ENCODE measurements around the gene GCC2.
"Not testable (repeated sequence)": the region's sequence is repeated elsewhere in the genome, so short reads cannot be mapped to it uniquely, and the experiment has no call there.

GCC2 gene

GRCh38 chr2:108441712-108442111 lies 7.3 kb upstream of the GCC2 start:
- in situ Hi-C loops (cut with MboI; ENCODE audit: low pct_unique_long_range_greater_than_20kb, low sequenced_read_pairs) = no loop called here
- DNase-seq = no peak

- peak; percentile 86 for DNase-seq
- in situ Hi-C loops (cut with MboI; ENCODE audit: low pct_unique_long_range_greater_than_20kb, low sequenced_read_pairs) = no loop called here
Measured at GRCh38 chr2:108444941-108445840, 3.8 kb upstream of the GCC2 start.

DNA sequence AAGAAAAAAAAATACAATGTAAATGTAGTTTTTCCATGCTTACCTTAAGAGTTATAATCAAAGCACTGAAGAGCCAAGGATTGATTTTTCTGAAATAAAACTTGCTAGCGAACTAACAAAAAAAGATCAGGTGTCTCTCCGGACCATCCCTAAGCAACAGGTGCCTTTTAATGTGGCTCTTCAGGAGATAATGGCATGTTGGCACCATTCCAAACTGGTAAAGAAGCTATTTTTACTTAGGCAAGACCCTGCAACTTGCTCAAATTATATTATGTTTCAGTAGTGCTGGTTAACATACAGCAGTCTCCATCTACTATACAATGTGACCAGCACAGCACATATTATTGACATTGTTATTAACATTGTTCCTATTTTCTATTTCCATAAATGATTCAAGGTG lies 2.3 kb upstream of the GCC2 start:
- no peak for DNase-seq

GRCh38 chr2:108447947-108448677 lies 894 bp upstream of the GCC2 start:
- in situ Hi-C loops (cut with MboI; ENCODE audit: low pct_unique_long_range_greater_than_20kb, low sequenced_read_pairs) = no loop called here
- DNase-seq = no peak

More for the DNA sequence above, 2.3 kb upstream of the GCC2 start:
- in situ Hi-C loops (cut with MboI; ENCODE audit: low pct_unique_long_range_greater_than_20kb, low sequenced_read_pairs) = no loop called here

DNA sequence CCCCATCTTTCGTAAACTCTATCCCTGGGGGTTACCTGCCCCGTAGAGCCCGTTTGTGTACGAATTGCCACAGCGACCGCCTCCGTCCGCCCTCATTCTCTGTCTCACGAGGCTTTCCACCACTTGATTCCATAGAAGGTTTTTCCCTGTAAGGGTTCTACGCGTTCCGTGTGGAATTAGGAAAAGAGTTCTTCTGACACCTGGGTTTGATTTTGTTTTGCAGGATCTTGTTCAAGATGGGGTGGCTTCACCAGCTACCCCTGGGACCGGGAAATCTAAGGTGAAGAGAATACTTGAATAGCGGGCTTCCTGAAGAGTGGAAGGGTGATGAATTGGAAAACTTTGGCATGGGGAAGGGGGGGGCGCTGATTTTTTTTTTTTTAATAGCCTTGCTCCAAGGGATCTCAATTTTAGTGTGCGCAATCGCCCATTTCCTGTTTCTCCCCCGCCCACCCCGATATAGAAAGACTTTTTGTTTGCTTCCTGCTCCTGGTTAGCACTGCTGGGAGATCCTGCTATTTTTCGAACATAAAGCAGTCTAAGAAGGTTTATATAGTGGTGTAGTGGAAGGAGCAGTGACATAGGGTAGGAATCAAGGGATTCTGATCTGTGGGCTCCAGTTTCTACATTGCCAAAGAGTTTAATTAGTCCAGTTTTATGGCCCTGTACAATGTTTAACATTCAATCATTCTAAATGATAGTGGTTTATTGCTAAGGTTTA lies 564 bp downstream of the GCC2 start:
- DNase-seq = no peak
- in situ Hi-C loops (cut with MboI; ENCODE audit: low pct_unique_long_range_greater_than_20kb, low sequenced_read_pairs) = no loop called here

GRCh38 chr2:108450863-108451262 lies 1.9 kb downstream of the GCC2 start:
- no peak for DNase-seq
- in situ Hi-C loops (cut with MboI; ENCODE audit: low pct_unique_long_range_greater_than_20kb, low sequenced_read_pairs) = no loop called here

- no peak for DNase-seq
- in situ Hi-C loops (cut with MboI; ENCODE audit: low pct_unique_long_range_greater_than_20kb, low sequenced_read_pairs) = no loop called here
Measured at GRCh38 chr2:108451976-108452375, 3.0 kb downstream of the GCC2 start.

GRCh38 chr2:108453530-108453929 lies 4.5 kb downstream of the GCC2 start:
- in situ Hi-C loops (cut with MboI; ENCODE audit: low pct_unique_long_range_greater_than_20kb, low sequenced_read_pairs); DNase-seq: not testable (repeated sequence)

GRCh38 chr2:108454440-108454839 lies 5.4 kb downstream of the GCC2 start:
- in situ Hi-C loops (cut with MboI; ENCODE audit: low pct_unique_long_range_greater_than_20kb, low sequenced_read_pairs) = no loop called here
- DNase-seq = no peak

GRCh38 chr2:108455571-108455970 lies 6.6 kb downstream of the GCC2 start:
- in situ Hi-C loops (cut with MboI; ENCODE audit: low pct_unique_long_range_greater_than_20kb, low sequenced_read_pairs) = no loop called here
- DNase-seq = no peak

GRCh38 chr2:108458082-108458481 lies 9.1 kb downstream of the GCC2 start:
- in situ Hi-C loops (cut with MboI; ENCODE audit: low pct_unique_long_range_greater_than_20kb, low sequenced_read_pairs) = no loop called here
- DNase-seq = no peak

- DNase-seq = no peak
- in situ Hi-C loops (cut with MboI; ENCODE audit: low pct_unique_long_range_greater_than_20kb, low sequenced_read_pairs) = no loop called here
Measured at GRCh38 chr2:108459441-108459840, 10.4 kb downstream of the GCC2 start.

DNA sequence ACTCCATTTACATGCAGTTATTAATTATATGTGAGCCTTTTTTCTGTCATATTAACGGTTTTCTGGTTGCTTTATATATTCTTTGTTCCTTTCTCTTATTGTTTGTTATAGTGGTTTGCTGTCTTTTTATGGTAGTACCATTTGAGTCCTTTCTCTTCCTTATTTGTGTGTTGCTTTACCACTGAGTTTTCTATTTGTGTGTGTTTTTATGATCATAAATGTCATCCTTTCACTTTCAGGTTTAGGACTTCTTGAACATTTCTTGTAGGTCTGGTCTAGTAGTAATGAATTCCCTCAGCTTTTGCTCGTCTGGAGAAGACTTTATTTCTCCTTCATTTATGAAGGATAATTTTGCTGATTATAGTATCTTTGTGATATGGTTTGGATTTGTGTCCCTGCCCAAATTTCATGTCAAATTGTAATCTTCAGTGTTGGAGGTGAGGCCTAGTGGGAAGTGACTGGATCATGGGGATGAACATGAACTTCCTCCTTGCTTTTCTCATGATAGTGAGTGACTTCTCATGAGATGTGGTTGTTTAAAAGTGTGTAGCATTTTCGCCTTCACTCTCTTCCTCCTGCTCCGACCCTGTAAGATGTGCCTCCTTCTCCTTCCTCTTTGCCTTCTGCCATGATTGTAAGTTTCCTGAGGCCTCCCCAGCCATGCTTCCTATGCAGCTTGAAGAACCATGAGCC lies 11.5 kb downstream of the GCC2 start:
- DNase-seq = no peak
- in situ Hi-C loops (cut with MboI; ENCODE audit: low pct_unique_long_range_greater_than_20kb, low sequenced_read_pairs) = no loop called here

- in situ Hi-C loops (cut with MboI; ENCODE audit: low pct_unique_long_range_greater_than_20kb, low sequenced_read_pairs) = no loop called here
- no peak for DNase-seq
Measured at GRCh38 chr2:108477099-108477498, 28.1 kb downstream of the GCC2 start.

GRCh38 chr2:108485253-108485652 lies 36.2 kb downstream of the GCC2 start:
- DNase-seq = no peak
- in situ Hi-C loops (cut with MboI; ENCODE audit: low pct_unique_long_range_greater_than_20kb, low sequenced_read_pairs) = no loop called here

GRCh38 chr2:108490506-108491122 lies 41.6 kb downstream of the GCC2 start:
- in situ Hi-C loops (cut with MboI; ENCODE audit: low pct_unique_long_range_greater_than_20kb, low sequenced_read_pairs) = no loop called here
- no peak for DNase-seq

- no peak for DNase-seq
- in situ Hi-C loops (cut with MboI; ENCODE audit: low pct_unique_long_range_greater_than_20kb, low sequenced_read_pairs) = no loop called here
Measured at GRCh38 chr2:108491848-108492247, 42.8 kb downstream of the GCC2 start.

DNA sequence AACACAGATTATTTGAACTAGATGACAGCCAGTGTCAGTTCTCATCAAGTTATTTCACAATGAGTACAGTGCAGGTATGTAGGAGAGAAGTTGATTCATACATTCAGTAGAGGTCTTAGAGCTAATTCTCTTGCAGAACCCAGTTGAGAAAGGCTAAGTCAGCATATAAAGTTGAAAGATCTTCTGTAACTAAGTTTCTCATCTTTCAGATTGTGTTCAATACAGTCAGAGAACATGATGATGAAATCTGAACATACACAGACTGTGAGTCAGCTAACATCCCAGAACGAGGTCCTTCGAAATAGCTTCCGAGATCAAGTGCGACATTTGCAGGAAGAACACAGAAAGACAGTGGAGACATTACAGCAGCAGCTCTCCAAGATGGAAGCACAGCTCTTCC lies 43.4 kb downstream of the GCC2 start:
- DNase-seq = no peak
- in situ Hi-C loops (cut with MboI; ENCODE audit: low pct_unique_long_range_greater_than_20kb, low sequenced_read_pairs) = no loop called here

DNA sequence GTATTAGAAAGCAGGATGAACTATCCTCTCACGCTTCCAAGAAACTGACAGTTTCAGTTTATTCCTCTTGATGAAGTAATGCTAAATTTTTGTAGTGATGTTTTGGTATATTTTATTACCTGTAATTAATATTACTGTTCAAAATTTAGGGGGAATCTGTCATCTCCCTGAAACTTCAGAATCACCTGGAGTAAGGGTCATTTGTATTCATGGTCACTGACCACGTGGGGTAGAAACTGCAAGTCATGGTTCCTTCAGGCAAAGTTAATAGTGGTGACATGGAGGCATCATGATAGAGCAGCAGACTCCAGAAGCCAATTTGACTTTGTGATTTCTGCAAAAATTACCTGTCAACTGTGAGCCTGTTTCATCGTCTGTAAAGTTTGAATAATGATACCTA lies 47.2 kb downstream of the GCC2 start:
- in situ Hi-C loops (cut with MboI; ENCODE audit: low pct_unique_long_range_greater_than_20kb, low sequenced_read_pairs); DNase-seq: not testable (repeated sequence)
